H9 (cell line): ENCODE data around the gene KLHL15. TPM values are rescaled to one million over a fixed set of nuclear protein-coding genes. Genes with fewer than 3 reads are reported as not detected.

Source experiments
- DNase-seq: peaks from one replicate; pipeline ENCODE4 v3.0.0-alpha.2; 2017
- H2AFZ ChIP-seq: one replicate; pipeline ENCODE4 v1.6.1; 2013; ENCODE audit warnings: mild to moderate bottlenecking, low read length, control low read depth, moderate library complexity
- H2AK5ac ChIP-seq: 2 replicates; pipeline ENCODE4 v1.6.1; 2013; ENCODE audit warnings: low read length, control low read depth, mixed read lengths; ENCODE audit not compliant: insufficient read length
- H2BK120ac ChIP-seq: one replicate; pipeline ENCODE4 v1.6.1; 2013; ENCODE audit warnings: low read depth, mild to moderate bottlenecking, low read length, control low read depth, inconsistent platforms; ENCODE audit not compliant: poor library complexity, severe bottlenecking
- H2BK12ac ChIP-seq: 2 replicates; pipeline ENCODE4 v1.6.1; 2013; ENCODE audit warnings: low read length, control low read depth, mixed read lengths, low read depth; ENCODE audit not compliant: insufficient read length
- H2BK15ac ChIP-seq: 2 replicates; pipeline ENCODE4 v1.6.1; 2013; ENCODE audit warnings: low read depth, low read length, control low read depth
- H2BK20ac ChIP-seq: one replicate; pipeline ENCODE4 v1.6.1; 2013; ENCODE audit warnings: low read depth, mild to moderate bottlenecking, low read length, control low read depth, inconsistent platforms; ENCODE audit not compliant: poor library complexity, severe bottlenecking
- H2BK5ac ChIP-seq: 2 replicates; pipeline ENCODE4 v1.6.1; 2013; ENCODE audit warnings: low read length, control low read depth, mixed read lengths; ENCODE audit not compliant: insufficient read length
- H3K14ac ChIP-seq: 2 replicates; pipeline ENCODE4 v1.6.1; 2013; ENCODE audit warnings: low read length, control low read depth; ENCODE audit not compliant: insufficient read depth
- H3K18ac ChIP-seq: 2 replicates; pipeline ENCODE4 v1.6.1; 2013; ENCODE audit warnings: low read depth, mild to moderate bottlenecking, mixed read lengths, low read length, control low read depth; ENCODE audit not compliant: insufficient read length
- H3K23ac ChIP-seq: 2 replicates; pipeline ENCODE4 v1.6.1; 2013; ENCODE audit warnings: low read length, control low read depth, mixed read lengths, low read depth; ENCODE audit not compliant: insufficient read length
- H3K23me2 ChIP-seq: 2 replicates; pipeline ENCODE4 v1.6.1; 2013; ENCODE audit warnings: low read depth, mild to moderate bottlenecking, mixed read lengths, low read length, control low read depth; ENCODE audit not compliant: insufficient read length, poor library complexity, severe bottlenecking
- H3K27ac ChIP-seq: 2 replicates; pipeline ENCODE4 v1.5.1; 2013; ENCODE audit warnings: low read length, control low read depth, mixed read lengths, low read depth; ENCODE audit not compliant: insufficient read length
- H3K27me3 ChIP-seq: 2 replicates; pipeline ENCODE4 v1.6.1; 2013; ENCODE audit warnings: low read length, control low read depth, inconsistent platforms; ENCODE audit not compliant: insufficient read depth
- H3K4ac ChIP-seq: 2 replicates; pipeline ENCODE4 v1.6.1; 2013; ENCODE audit warnings: low read depth, mild to moderate bottlenecking, control low read depth, inconsistent platforms, low read length, moderate library complexity
- H3K4me1 ChIP-seq: 2 replicates; pipeline ENCODE4 v1.6.1; 2013; ENCODE audit warnings: low read length, control low read depth, inconsistent platforms; ENCODE audit not compliant: insufficient read depth
- H3K4me2 ChIP-seq: 2 replicates; pipeline ENCODE4 v1.6.1; 2013; ENCODE audit warnings: low read length, control low read depth, mixed read lengths; ENCODE audit not compliant: insufficient read length, insufficient read depth
- H3K56ac ChIP-seq: 2 replicates; pipeline ENCODE4 v1.6.1; 2013; ENCODE audit warnings: low read depth, mild to moderate bottlenecking, mixed read lengths, low read length, control low read depth; ENCODE audit not compliant: insufficient read length
- H3K79me1 ChIP-seq: 2 replicates; pipeline ENCODE4 v1.6.1; 2013; ENCODE audit warnings: low read depth, mild to moderate bottlenecking, moderate library complexity, low read length, control low read depth, inconsistent platforms; ENCODE audit not compliant: insufficient read depth, poor library complexity, severe bottlenecking
- H3K79me2 ChIP-seq: 2 replicates; pipeline ENCODE4 v1.6.1; 2013; ENCODE audit warnings: low read length, control low read depth, inconsistent platforms; ENCODE audit not compliant: insufficient read depth
- H3K9ac ChIP-seq: 2 replicates; pipeline ENCODE4 v1.6.1; 2013; ENCODE audit warnings: low read length, control low read depth, mixed read lengths; ENCODE audit not compliant: insufficient read length; ENCODE audit errors: extremely low read depth
- H3K9me3 ChIP-seq: one replicate; pipeline ENCODE4 v1.6.1; 2013; ENCODE audit warnings: low read depth, low read length, inconsistent platforms; ENCODE audit not compliant: control insufficient read depth
- H3T11ph ChIP-seq: one replicate; pipeline ENCODE4 v1.6.1; 2013; ENCODE audit warnings: mild to moderate bottlenecking, low read length, control low read depth, inconsistent platforms
- H4K20me1 ChIP-seq: one replicate; pipeline ENCODE4 v1.6.1; 2013; ENCODE audit not compliant: control insufficient read depth, insufficient read length, insufficient read depth
- H4K5ac ChIP-seq: 2 replicates; pipeline ENCODE4 v1.6.1; 2013; ENCODE audit warnings: low read depth, mild to moderate bottlenecking, mixed read lengths, low read length, control low read depth; ENCODE audit not compliant: insufficient read length
- H4K8ac ChIP-seq: replicated peaks from 2 replicates; pipeline ENCODE4 v1.6.1; 2013; ENCODE audit warnings: low read length, control low read depth, mixed read lengths, low read depth; ENCODE audit not compliant: insufficient read length
- H4K91ac ChIP-seq: 2 replicates; pipeline ENCODE4 v1.6.1; 2013; ENCODE audit warnings: low read depth, mild to moderate bottlenecking, moderate library complexity, mixed read lengths, low read length, control low read depth; ENCODE audit not compliant: insufficient read length
- H3K27ac Mint-ChIP-seq, 3 experiments: 2 replicates in 2 of 3; 3 replicates in 1 of 3; pipeline ENCODE4 v1.8.0; 2020 to 2021; ENCODE audit warnings: mixed read lengths in 3 of 3, mild to moderate bottlenecking in 1 of 3, moderate library complexity in 1 of 3
- H3K27me3 Mint-ChIP-seq: 2 replicates; pipeline ENCODE4 v1.8.0; 2021; ENCODE audit warnings: low read depth, mild to moderate bottlenecking, moderate library complexity, mixed read lengths
- H3K36me3 Mint-ChIP-seq, 3 experiments: 2 replicates in 2 of 3; 3 replicates in 1 of 3; pipeline ENCODE4 v1.8.0; 2020 to 2021; ENCODE audit warnings: low read depth in 3 of 3, mixed read lengths in 3 of 3; ENCODE audit not compliant: insufficient read depth in 1 of 3
- H3K4me1 Mint-ChIP-seq, 2 experiments: 2 replicates each; pipeline ENCODE4 v1.8.0; 2020; ENCODE audit warnings: mixed read lengths in 2 of 2
- H3K4me3 Mint-ChIP-seq, 2 experiments: 2 replicates in 1 of 2; 3 replicates in 1 of 2; pipeline ENCODE4 v1.8.0; 2020 to 2021; ENCODE audit warnings: mild to moderate bottlenecking in 2 of 2, mixed read lengths in 2 of 2, moderate library complexity in 1 of 2
- H3K9me3 Mint-ChIP-seq, 2 experiments: 2 replicates in 1 of 2; 3 replicates in 1 of 2; pipeline ENCODE4 v1.8.0; 2020; ENCODE audit warnings: mild to moderate bottlenecking in 2 of 2, mixed read lengths in 2 of 2, moderate library complexity in 1 of 2
- WGBS: extraction: QIAGEN DNeasy Blood & Tissue Kit; methylation state at CpG from one replicate; pipeline ENCODE4 v1.1.7; 2013; ENCODE audit warnings: missing lambda C conversion rate, low lambda C conversion rate, mixed read lengths; ENCODE audit not compliant: insufficient read length; ENCODE audit errors: extremely low coverage; 5-methylcytosine and 5-hydroxymethylcytosine counted together
- total RNA-seq: library from RNA; stranded (reverse); gene quantifications from 2 replicates; pipeline ENCODE4 v1.2.1, GENCODE V29; 2021
- TF ChIP-seq, protein P1 (sequence below): fragments of 200-600 bp; sonication (generic); conservative IDR thresholded peaks from 3 replicates; pipeline ENCODE4 v1.8.0; 2021; ENCODE audit warnings: antibody characterized with exemption, mild to moderate bottlenecking

Gene KLHL15
- total RNA-seq, 1 experiment from 2014 or later: 19.0 TPM

DNA sequence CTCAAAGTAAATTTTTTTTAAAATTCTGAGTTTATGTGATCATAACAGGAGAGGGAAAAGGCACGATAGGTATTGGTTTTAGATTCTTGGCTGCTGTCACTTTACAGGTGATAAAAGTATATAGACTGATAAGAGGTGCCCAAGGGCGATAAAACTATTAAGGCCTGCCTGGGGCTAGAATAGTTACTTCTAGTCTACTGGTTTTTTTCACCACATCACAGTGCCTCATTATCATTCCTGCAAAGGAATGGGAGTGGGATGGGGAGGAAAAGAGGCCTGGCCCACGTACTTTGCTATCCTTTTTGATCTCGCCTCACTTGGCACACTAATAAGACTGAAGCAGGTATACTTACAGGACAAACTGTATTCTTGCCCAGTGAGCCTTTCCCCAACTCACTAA, 72.6 kb downstream of the KLHL15 start:
- no CpG with 5 or more reads among the region's 4 CpGs for WGBS
- H3K23ac ChIP-seq: no peak overlapping the region
- no peak overlapping the region for H2BK120ac ChIP-seq
- H4K8ac ChIP-seq: no peak overlapping the region
- peaks cover 25 to 27% of the 10 kb centered on the region in 2 experiments for H3K4me1 Mint-ChIP-seq
- H3K4me1 ChIP-seq: peaks cover 4% of the 10 kb centered on the region
- no peaks in the 10 kb centered on the region for H4K20me1 ChIP-seq
- no peak overlapping the region for H2BK12ac ChIP-seq
- no peak overlapping the region for H4K91ac ChIP-seq
- H3T11ph ChIP-seq: no peak overlapping the region
- no peak overlapping the region for H4K5ac ChIP-seq
- no peaks in the 10 kb centered on the region for H3K9me3 ChIP-seq
- H3K23me2 ChIP-seq: no peaks in the 10 kb centered on the region
- DNase-seq: no peak
- H2AFZ ChIP-seq: no peak overlapping the region
- H3K4ac ChIP-seq: no peak overlapping the region
- no peak overlapping the region for H3K56ac ChIP-seq
- H2BK5ac ChIP-seq: no peak overlapping the region
- no peaks in the 10 kb centered on the region for H3K27me3 Mint-ChIP-seq
- no peaks in the 10 kb centered on the region; a peak in 1 of 5 replicates for H3K9me3 Mint-ChIP-seq
- H3K27me3 ChIP-seq: no peaks in the 10 kb centered on the region
- no peak overlapping the region for H2AK5ac ChIP-seq
- no peak overlapping the region for H2BK20ac ChIP-seq
- H3K27ac ChIP-seq: no peak overlapping the region
- TF ChIP-seq, protein P1, sequence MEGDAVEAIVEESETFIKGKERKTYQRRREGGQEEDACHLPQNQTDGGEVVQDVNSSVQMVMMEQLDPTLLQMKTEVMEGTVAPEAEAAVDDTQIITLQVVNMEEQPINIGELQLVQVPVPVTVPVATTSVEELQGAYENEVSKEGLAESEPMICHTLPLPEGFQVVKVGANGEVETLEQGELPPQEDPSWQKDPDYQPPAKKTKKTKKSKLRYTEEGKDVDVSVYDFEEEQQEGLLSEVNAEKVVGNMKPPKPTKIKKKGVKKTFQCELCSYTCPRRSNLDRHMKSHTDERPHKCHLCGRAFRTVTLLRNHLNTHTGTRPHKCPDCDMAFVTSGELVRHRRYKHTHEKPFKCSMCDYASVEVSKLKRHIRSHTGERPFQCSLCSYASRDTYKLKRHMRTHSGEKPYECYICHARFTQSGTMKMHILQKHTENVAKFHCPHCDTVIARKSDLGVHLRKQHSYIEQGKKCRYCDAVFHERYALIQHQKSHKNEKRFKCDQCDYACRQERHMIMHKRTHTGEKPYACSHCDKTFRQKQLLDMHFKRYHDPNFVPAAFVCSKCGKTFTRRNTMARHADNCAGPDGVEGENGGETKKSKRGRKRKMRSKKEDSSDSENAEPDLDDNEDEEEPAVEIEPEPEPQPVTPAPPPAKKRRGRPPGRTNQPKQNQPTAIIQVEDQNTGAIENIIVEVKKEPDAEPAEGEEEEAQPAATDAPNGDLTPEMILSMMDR: no peak
- H3K79me2 ChIP-seq: no peaks in the 10 kb centered on the region
- H3K9ac ChIP-seq: no peak overlapping the region
- no peak overlapping the region for H3K4me3 Mint-ChIP-seq
- no peak overlapping the region for H3K18ac ChIP-seq
- no peak overlapping the region for H2BK15ac ChIP-seq
- no peaks in the 10 kb centered on the region for H3K79me1 ChIP-seq
- H3K36me3 Mint-ChIP-seq: no peaks in the 10 kb centered on the region
- no peak overlapping the region for H3K14ac ChIP-seq
- H3K27ac Mint-ChIP-seq: no peak overlapping the region; a peak in 2 of 7 replicates
- no peak overlapping the region for H3K4me2 ChIP-seq
